Suppressor macrophage treated with lipopolysaccharide for 4 hours (primary cell): Measurements from ENCODE around the gene KLF13.

Experiments
- DNase-seq: peaks from one replicate; pipeline ENCODE4 v3.0.0-alpha.2; 2020

Gene KLF13

GRCh38 chr15:31326156-31326874 lies at the start of gene KLF13:
Gene KLF13 (plus strand): TSS chr15:31326835. CDS start chr15:31327213, 378 bp downstream.
- peak; percentile 99 for DNase-seq

GRCh38 chr15:31277335-31278060 lies 49.1 kb upstream of the KLF13 start:
- DNase-seq = no peak

- no peak for DNase-seq
Measured at GRCh38 chr15:31278061-31278445, 48.6 kb upstream of the KLF13 start.

- DNase-seq = no peak
Measured at GRCh38 chr15:31278544-31279220, 48.0 kb upstream of the KLF13 start.

GRCh38 chr15:31279221-31280045 lies 47.2 kb upstream of the KLF13 start:
- no peak for DNase-seq

GRCh38 chr15:31280046-31280830 lies 46.4 kb upstream of the KLF13 start:
- no peak for DNase-seq

GRCh38 chr15:31280831-31281216 lies 45.8 kb upstream of the KLF13 start:
- DNase-seq = no peak

GRCh38 chr15:31283043-31283442 lies 43.6 kb upstream of the KLF13 start:
- no peak for DNase-seq

- DNase-seq = no peak
Measured at GRCh38 chr15:31285772-31286261, 40.8 kb upstream of the KLF13 start.

GRCh38 chr15:31291048-31291578 lies 35.5 kb upstream of the KLF13 start:
- DNase-seq = no peak

GRCh38 chr15:31292391-31293015 lies 34.1 kb upstream of the KLF13 start:
- no peak for DNase-seq

GRCh38 chr15:31293655-31294054 lies 33.0 kb upstream of the KLF13 start:
- DNase-seq = no peak

GRCh38 chr15:31294067-31294466 lies 32.6 kb upstream of the KLF13 start:
- no peak for DNase-seq

GRCh38 chr15:31295658-31296057 lies 31.0 kb upstream of the KLF13 start:
- no peak for DNase-seq

- DNase-seq = no peak
Measured at GRCh38 chr15:31296219-31296645, 30.4 kb upstream of the KLF13 start.

GRCh38 chr15:31296646-31297574 lies 29.7 kb upstream of the KLF13 start:
- DNase-seq = no peak

- DNase-seq = no peak
Measured at GRCh38 chr15:31297575-31298456, 28.8 kb upstream of the KLF13 start.

- no peak for DNase-seq
Measured at GRCh38 chr15:31298707-31299172, 27.9 kb upstream of the KLF13 start.

- DNase-seq = no peak
Measured at GRCh38 chr15:31300208-31300661, 26.4 kb upstream of the KLF13 start.
